Sigmoid colon (tissue), 4 donors: ENCODE measurements around the gene DHRS9.

Experiments
- EP300 ChIP-seq, 4 donors: sonication (generic); formaldehyde crosslinking; IDR thresholded peaks; one replicate each; pipeline ENCODE4 v1.6.1; 2017; ENCODE audit warnings: antibody characterized with exemption in 4 of 4
- POLR2A ChIP-seq, 2 donors: fragments of 450-650 bp; IDR thresholded peaks; one replicate each; pipeline ENCODE4 v1.6.1; 2016; ENCODE audit warnings: antibody characterized with exemption in 2 of 2, mild to moderate bottlenecking in 2 of 2, moderate library complexity in 2 of 2
- POLR2AphosphoS5 ChIP-seq, 4 donors: sonication (generic); formaldehyde crosslinking; IDR thresholded peaks; one replicate each; pipeline ENCODE4 v1.6.1; 2017; ENCODE audit warnings: antibody characterized with exemption in 4 of 4
- TF ChIP-seq, protein P1 (sequence below), 4 experiments: fragments of 450-650 bp in 3 of 4; fragments of 200-600 bp in 1 of 4; IDR thresholded peaks; one replicate each; pipeline ENCODE4 v1.5.1; 2016 to 2019; ENCODE audit warnings: antibody characterized with exemption in 4 of 4, mild to moderate bottlenecking in 3 of 4, moderate library complexity in 2 of 4

DNA sequence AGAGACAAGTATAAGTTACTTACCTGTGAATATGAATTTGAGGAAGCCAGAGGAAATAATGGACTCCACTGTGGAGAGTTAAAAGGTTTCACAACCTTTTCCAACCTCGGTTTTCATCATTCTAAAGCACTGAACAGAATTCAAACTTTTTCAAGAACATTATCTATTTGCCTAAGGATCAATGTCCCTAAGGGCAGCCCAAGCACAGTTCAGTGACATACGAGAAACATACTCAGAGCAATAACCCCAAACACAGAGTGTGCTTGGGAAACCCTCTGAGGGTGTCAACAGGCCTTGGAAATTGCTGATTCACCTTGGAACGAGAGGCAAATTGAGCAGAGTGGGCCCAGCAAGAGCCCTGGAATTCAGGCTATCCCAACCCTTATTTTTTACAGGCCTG lies 38.2 kb upstream of the DHRS9 start, which contains the start of gene ABCB11:
- no peak for TF ChIP-seq POLR2A (IDR thresholded peaks at IDR 0.05)
- no peak for TF ChIP-seq EP300 (IDR thresholded peaks at IDR 0.05)
- TF ChIP-seq POLR2AphosphoS5 (IDR thresholded peaks at IDR 0.05) = no peak
- TF ChIP-seq, protein P1, sequence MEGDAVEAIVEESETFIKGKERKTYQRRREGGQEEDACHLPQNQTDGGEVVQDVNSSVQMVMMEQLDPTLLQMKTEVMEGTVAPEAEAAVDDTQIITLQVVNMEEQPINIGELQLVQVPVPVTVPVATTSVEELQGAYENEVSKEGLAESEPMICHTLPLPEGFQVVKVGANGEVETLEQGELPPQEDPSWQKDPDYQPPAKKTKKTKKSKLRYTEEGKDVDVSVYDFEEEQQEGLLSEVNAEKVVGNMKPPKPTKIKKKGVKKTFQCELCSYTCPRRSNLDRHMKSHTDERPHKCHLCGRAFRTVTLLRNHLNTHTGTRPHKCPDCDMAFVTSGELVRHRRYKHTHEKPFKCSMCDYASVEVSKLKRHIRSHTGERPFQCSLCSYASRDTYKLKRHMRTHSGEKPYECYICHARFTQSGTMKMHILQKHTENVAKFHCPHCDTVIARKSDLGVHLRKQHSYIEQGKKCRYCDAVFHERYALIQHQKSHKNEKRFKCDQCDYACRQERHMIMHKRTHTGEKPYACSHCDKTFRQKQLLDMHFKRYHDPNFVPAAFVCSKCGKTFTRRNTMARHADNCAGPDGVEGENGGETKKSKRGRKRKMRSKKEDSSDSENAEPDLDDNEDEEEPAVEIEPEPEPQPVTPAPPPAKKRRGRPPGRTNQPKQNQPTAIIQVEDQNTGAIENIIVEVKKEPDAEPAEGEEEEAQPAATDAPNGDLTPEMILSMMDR (IDR thresholded peaks at IDR 0.05) = no peak
